Loucy (cell line): Measurements from ENCODE around the gene IRAK4.

Experiments
- H2AFZ ChIP-seq: fragments of 200-600 bp; sonication (generic); 2 replicates; pipeline ENCODE4 v1.6.0; 2016; ENCODE audit warnings: antibody characterized with exemption, mild to moderate bottlenecking, low read length, moderate library complexity
- H3F3A ChIP-seq: fragments of 200-600 bp; 2 replicates; pipeline ENCODE4 v1.6.0; 2016; ENCODE audit warnings: antibody characterized with exemption, low read depth, mild to moderate bottlenecking
- H3K27me3 ChIP-seq: fragments of 200-600 bp; sonication (generic); 2 replicates; pipeline ENCODE4 v1.6.1; 2014; ENCODE audit warnings: low read length, mild to moderate bottlenecking; ENCODE audit not compliant: insufficient read depth, poor library complexity, severe bottlenecking
- H3K36me3 ChIP-seq: fragments of 200-600 bp; sonication (generic); 2 replicates; pipeline ENCODE4 v1.6.1; 2016; ENCODE audit warnings: low read length; ENCODE audit not compliant: insufficient read depth
- H3K4me1 ChIP-seq: fragments of 200-600 bp; sonication (generic); 2 replicates; pipeline ENCODE4 v1.5.1; 2014; ENCODE audit warnings: low read length, mild to moderate bottlenecking; ENCODE audit not compliant: insufficient read depth, poor library complexity, severe bottlenecking
- H3K4me2 ChIP-seq: fragments of 200-600 bp; sonication (generic); 2 replicates; pipeline ENCODE4 v1.6.0; 2014; ENCODE audit warnings: antibody characterized with exemption, low read length, low read depth, mild to moderate bottlenecking; ENCODE audit not compliant: poor library complexity, severe bottlenecking
- H3K4me3 ChIP-seq: fragments of 200-600 bp; sonication (generic); 2 replicates; pipeline ENCODE4 v1.5.1; 2014; ENCODE audit warnings: low read length, mild to moderate bottlenecking, mixed read lengths; ENCODE audit not compliant: poor library complexity, severe bottlenecking
- H3K79me2 ChIP-seq: fragments of 200-600 bp; sonication (generic); 2 replicates; pipeline ENCODE4 v1.6.1; 2014; ENCODE audit warnings: low read length; ENCODE audit not compliant: insufficient read depth
- H3K9ac ChIP-seq: fragments of 200-600 bp; sonication (generic); 2 replicates; pipeline ENCODE4 v1.6.0; 2014; ENCODE audit warnings: mild to moderate bottlenecking, low read depth, low read length, moderate library complexity; ENCODE audit not compliant: poor library complexity, severe bottlenecking
- H3K9me2 ChIP-seq: fragments of 200-600 bp; sonication (generic); replicated peaks from 2 replicates; pipeline ENCODE4 v1.6.1; 2016; ENCODE audit warnings: low read depth, low read length, mixed read lengths
- H3K9me3 ChIP-seq: fragments of 200-600 bp; sonication (generic); 2 replicates; pipeline ENCODE4 v1.6.1; 2014; ENCODE audit warnings: mild to moderate bottlenecking, antibody characterized with exemption, low read length, low read depth; ENCODE audit not compliant: insufficient read depth
- H4K20me1 ChIP-seq: fragments of 200-600 bp; sonication (generic); 2 replicates; pipeline ENCODE4 v1.6.0; 2014; ENCODE audit warnings: antibody characterized with exemption, low read length, mild to moderate bottlenecking; ENCODE audit not compliant: insufficient read depth, poor library complexity, severe bottlenecking
- CTCF ChIP-seq: fragments of 200-600 bp; sonication (generic); conservative IDR thresholded peaks from 2 replicates; pipeline ENCODE4 v1.5.1; 2014; ENCODE audit warnings: mild to moderate bottlenecking, antibody characterized with exemption, low read length
- EZH2phosphoT487 ChIP-seq: fragments of 200-600 bp; IDR thresholded peaks from 2 replicates; pipeline ENCODE4 v1.6.1; 2018; ENCODE audit warnings: antibody characterized with exemption, mild to moderate bottlenecking, moderate library complexity, borderline replicate concordance

Gene IRAK4

DNA sequence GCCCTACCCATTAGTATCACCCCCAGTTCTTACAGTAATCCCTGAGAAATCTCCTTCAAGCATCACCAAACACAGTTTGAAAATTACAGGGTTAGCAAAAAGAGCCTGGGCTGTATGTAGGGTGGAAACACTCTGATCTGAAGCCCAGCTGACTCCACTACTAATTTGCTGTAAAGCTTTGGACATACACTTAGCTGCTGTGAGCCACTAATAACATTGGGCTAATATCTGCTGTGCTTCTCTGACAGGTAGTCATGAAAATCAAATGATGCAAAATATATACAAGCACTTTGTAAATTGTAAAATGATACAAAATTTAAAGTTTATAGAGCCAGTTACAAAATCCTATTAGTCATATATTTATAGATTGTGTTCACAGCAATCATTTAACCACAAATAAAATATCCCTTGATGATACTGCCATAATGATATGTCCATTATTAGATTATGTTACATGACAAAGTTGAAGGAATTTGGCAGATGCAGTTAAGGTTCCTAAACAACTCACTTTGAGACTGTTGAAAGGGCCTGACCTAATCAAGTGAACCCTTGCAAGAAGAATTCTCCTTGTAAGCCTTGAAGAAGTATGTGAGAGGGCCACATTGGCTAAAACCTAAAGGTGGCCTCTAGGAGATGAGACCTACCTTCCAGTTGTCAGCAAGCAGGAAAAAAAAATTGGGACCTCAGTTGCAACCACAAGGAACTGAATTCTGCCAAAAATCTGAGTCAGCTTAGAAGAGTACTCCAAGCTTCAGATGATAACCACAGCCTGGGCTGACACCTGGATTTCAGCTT lies 28.3 kb downstream of the IRAK4 start:
- Histone ChIP-seq H3K27me3 (no peaks in the 10 kb centered on the region), H3K4me1 (no peaks in the 10 kb centered on the region), H2AFZ (no peak overlapping the region), H3K9me3 (no peaks in the 10 kb centered on the region), H3F3A (no peaks in the 10 kb centered on the region), H3K9ac (no peak overlapping the region), H4K20me1 (no peaks in the 10 kb centered on the region), H3K4me2 (no peak overlapping the region), H3K79me2 (no peaks in the 10 kb centered on the region), H3K36me3 (peaks cover 51% of the 10 kb centered on the region; the same call in 1 of the 2 replicates), H3K9me2 (no peaks in the 10 kb centered on the region), H3K4me3 (no peak overlapping the region)
- TF ChIP-seq CTCF (no peak), EZH2phosphoT487 (no peak)

GRCh38 chr12:43789941-43790340 lies 31.2 kb downstream of the IRAK4 start:
- no peaks in the 10 kb centered on the region for H3K79me2 ChIP-seq
- no peak overlapping the region for H3K4me3 ChIP-seq

GRCh38 chr12:43795716-43796280 lies 37.0 kb downstream of the IRAK4 start:
- Histone ChIP-seq H3K79me2 (peaks cover 14% of the 10 kb centered on the region), H3K4me2 (no peak overlapping the region), H3K27me3 (no peaks in the 10 kb centered on the region), H3F3A (no peaks in the 10 kb centered on the region; the same call in 1 of the 2 replicates), H3K9ac (no peak overlapping the region), H3K9me2 (no peaks in the 10 kb centered on the region), H3K36me3 (peaks cover 52% of the 10 kb centered on the region), H3K4me1 (peaks cover 7% of the 10 kb centered on the region), H2AFZ (no peak overlapping the region), H4K20me1 (peaks cover 27% of the 10 kb centered on the region), H3K9me3 (no peaks in the 10 kb centered on the region), H3K4me3 (no peak overlapping the region)
- TF ChIP-seq EZH2phosphoT487: no peak

More at GRCh38 chr12:43789941-43790340, 31.2 kb downstream of the IRAK4 start:
- Histone ChIP-seq H3K4me2 (no peak overlapping the region), H3F3A (no peaks in the 10 kb centered on the region), H3K9me2 (no peaks in the 10 kb centered on the region), H3K9me3 (no peaks in the 10 kb centered on the region), H3K36me3 (peaks cover 24% of the 10 kb centered on the region; the same call in 1 of the 2 replicates), H3K9ac (no peak overlapping the region), H3K27me3 (no peaks in the 10 kb centered on the region), H2AFZ (no peak overlapping the region), H4K20me1 (no peaks in the 10 kb centered on the region), H3K4me1 (no peaks in the 10 kb centered on the region)
- TF ChIP-seq EZH2phosphoT487 (no peak), CTCF (no peak)
